GM12878 (cell line): ENCODE data around the gene CDC27. TPM values are rescaled to one million over a fixed set of nuclear protein-coding genes. Genes with fewer than 3 reads are reported as not detected.

Source experiments
- ATAC-seq: fragments of 200-7000 bp; cut with Tn5 transposase; 3 replicates; pipeline ENCODE4 v1.9.1; 2020; ENCODE audit warnings: mild to moderate bottlenecking, moderate library complexity
- BruUV-seq: library from RNA; stranded (reverse); fragments of 400-500 nt; replicated peaks from 2 replicates; lab custom pipeline; 2021; lab: Mats Ljungman, UMichigan
- CTCF ChIA-PET: fragments of 300-600 bp; sonication (Branson Sonifier 250); formaldehyde crosslinking; extraction: SDS; loops from one replicate; lab custom pipeline; 2021; ENCODE audit warnings: inconsistent platforms; lab: Yijun Ruan, JAX
- POLR2A ChIA-PET: fragments of 350-600 bp; formaldehyde crosslinking; extraction: SDS; loops from one replicate; lab custom pipeline; 2021; ENCODE audit warnings: inconsistent platforms; lab: Charles Lee
- RAD21 ChIA-PET: fragments of 300-600 bp; sonication (Branson Sonifier 250); formaldehyde crosslinking; loops from one replicate; lab custom pipeline; 2023; ENCODE audit warnings: antibody characterized with exemption; ENCODE audit not compliant: unreplicated experiment; lab: Charles Lee
- SMC1A ChIA-PET: fragments of 300-600 bp; sonication (Branson Sonifier 250); formaldehyde crosslinking; loops from one replicate; lab custom pipeline; 2023; ENCODE audit not compliant: unreplicated experiment, uncharacterized antibody; lab: Charles Lee
- DNase-seq: peaks from one replicate; pipeline ENCODE4 v3.0.0-alpha.2; 2011; ENCODE audit warnings: low read depth, low spot score
- FAIRE-seq: peaks from 3 replicates; lab custom pipeline; 2011; peaks lifted over from hg19 to GRCh38; lab: Jason Lieb, UNC
- H2AFZ ChIP-seq: 2 replicates; pipeline ENCODE4 v1.6.0; 2011; ENCODE audit warnings: low read depth, low read length, control low read depth; ENCODE audit not compliant: control insufficient read depth
- H3K27ac ChIP-seq: 2 replicates; pipeline ENCODE4 v1.5.1; 2011; ENCODE audit warnings: control low read depth; ENCODE audit not compliant: control insufficient read depth, insufficient read depth
- H3K27me3 ChIP-seq, 2 experiments: replicated peaks in 1 of 2; 2 replicates each; pipeline versions ENCODE4 v1.6.0 to v1.6.1; 2011; ENCODE audit warnings: low read length in 1 of 2; ENCODE audit not compliant: control insufficient read depth in 2 of 2, insufficient read depth in 2 of 2
- H3K36me3 ChIP-seq, 2 experiments: 2 replicates each; pipeline ENCODE4 v1.5.1; 2011; ENCODE audit warnings: low read length in 1 of 2; ENCODE audit not compliant: control insufficient read depth in 2 of 2, insufficient read depth in 2 of 2
- H3K4me1 ChIP-seq: 2 replicates; pipeline ENCODE4 v1.6.1; 2011; ENCODE audit warnings: mild to moderate bottlenecking, low read length, moderate library complexity, mixed read lengths; ENCODE audit not compliant: control insufficient read depth, insufficient read depth
- H3K4me2 ChIP-seq: 2 replicates; pipeline ENCODE4 v1.6.0; 2011; ENCODE audit warnings: control low read depth; ENCODE audit not compliant: control insufficient read depth, insufficient read depth
- H3K4me3 ChIP-seq: fragments of 200-600 bp; sonication (generic); 2 replicates; pipeline ENCODE4 v1.5.1; 2016
- H3K79me2 ChIP-seq: 2 replicates; pipeline ENCODE4 v1.6.0; 2011; ENCODE audit warnings: low read length; ENCODE audit not compliant: control insufficient read depth, insufficient read depth
- H3K9ac ChIP-seq: 2 replicates; pipeline ENCODE4 v1.8.0; 2011; ENCODE audit warnings: low read length, control low read depth, mixed read lengths; ENCODE audit not compliant: control insufficient read depth, insufficient read depth
- H3K9me3 ChIP-seq: replicated peaks from 3 replicates; pipeline ENCODE4 v1.5.1; 2011; ENCODE audit warnings: mild to moderate bottlenecking, low read length; ENCODE audit not compliant: control insufficient read depth, insufficient read depth
- H4K20me1 ChIP-seq: 2 replicates; pipeline ENCODE4 v1.6.0; 2011; ENCODE audit not compliant: control insufficient read depth, insufficient read depth
- ASH2L ChIP-seq: fragments of 300-600, 200-600 bp; sonication (generic); IDR thresholded peaks from 2 replicates; pipeline ENCODE4 v1.6.1; 2017; ENCODE audit warnings: low read depth, mild to moderate bottlenecking, borderline replicate concordance
- BMI1 ChIP-seq: fragments of 450-650 bp; IDR thresholded peaks from 2 replicates; pipeline ENCODE4 v1.6.1; 2016; ENCODE audit warnings: mild to moderate bottlenecking, moderate library complexity, borderline replicate concordance
- EED ChIP-seq: sonication (generic); IDR thresholded peaks from 2 replicates; pipeline ENCODE4 v1.6.1; 2016; ENCODE audit warnings: antibody characterized with exemption, low read depth
- EZH2 ChIP-seq: IDR thresholded peaks from 2 replicates; pipeline ENCODE4 v1.6.1; 2012; ENCODE audit warnings: low read depth, mild to moderate bottlenecking, control low read depth, inconsistent platforms, low read length, borderline replicate concordance; ENCODE audit not compliant: control insufficient read depth
- FOS ChIP-seq: IDR thresholded peaks from 3 replicates; pipeline ENCODE4 v1.6.1; 2011; ENCODE audit warnings: borderline replicate concordance; ENCODE audit not compliant: insufficient read length; ENCODE audit errors: extremely low read depth
- GABPA ChIP-seq: IDR thresholded peaks from 2 replicates; pipeline ENCODE4 v1.6.1; 2014; ENCODE audit warnings: antibody characterized with exemption, low read depth, mild to moderate bottlenecking, inconsistent platforms
- HCFC1 ChIP-seq: fragments of 150-350 bp; IDR thresholded peaks from 2 replicates; pipeline ENCODE4 v1.6.1; 2014; ENCODE audit warnings: low read length
- IKZF1 ChIP-seq: fragments of 450-650 bp; conservative IDR thresholded peaks from 2 replicates; pipeline ENCODE4 v1.6.1; 2017; ENCODE audit warnings: antibody characterized with exemption, mild to moderate bottlenecking
- MEF2B ChIP-seq: fragments of 450-650 bp; IDR thresholded peaks from 2 replicates; pipeline ENCODE4 v1.6.1; 2018; ENCODE audit warnings: mild to moderate bottlenecking, moderate library complexity; ENCODE audit not compliant: partially characterized antibody, poor library complexity, severe bottlenecking
- MXI1 ChIP-seq: fragments of 150-350 bp; IDR thresholded peaks from 2 replicates; pipeline ENCODE4 v1.6.1; 2011; ENCODE audit warnings: low read depth, mild to moderate bottlenecking, inconsistent platforms, low read length, improper control_type of control experiment
- SREBF2 ChIP-seq: IDR thresholded peaks from 2 replicates; pipeline ENCODE4 v1.6.1; 2012; ENCODE audit warnings: mild to moderate bottlenecking, low read length
- STAT1 ChIP-seq: fragments of 450-650 bp; conservative IDR thresholded peaks from 2 replicates; pipeline ENCODE4 v1.6.1; 2014; ENCODE audit warnings: antibody characterized with exemption, mild to moderate bottlenecking
- TARDBP ChIP-seq: IDR thresholded peaks from 2 replicates; pipeline ENCODE4 v1.6.1; 2016; ENCODE audit warnings: borderline replicate concordance
- TBL1XR1 ChIP-seq: IDR thresholded peaks from 2 replicates; pipeline ENCODE4 v1.6.1; 2012; ENCODE audit warnings: low read depth, low read length, improper control_type of control experiment
- TCF12 ChIP-seq: IDR thresholded peaks from 2 replicates; pipeline ENCODE4 v1.6.1; 2011; ENCODE audit warnings: low read depth, mild to moderate bottlenecking, low read length
- WRNIP1 ChIP-seq: IDR thresholded peaks from 2 replicates; pipeline ENCODE4 v1.6.1; 2011; ENCODE audit warnings: low read depth, low read length, improper control_type of control experiment, borderline replicate concordance
- YBX1 ChIP-seq: fragments of 450-650 bp; IDR thresholded peaks from 2 replicates; pipeline ENCODE4 v1.6.1; 2016; ENCODE audit warnings: antibody characterized with exemption
- in situ Hi-C: fragments of 300-500 bp; cut with MboI; formaldehyde crosslinking; loops from 9 replicates; pipeline ENCODE4 v1.14.3; 2018; ENCODE audit warnings: mixed read lengths
- intact Hi-C: fragments of 100-400 bp; cut with micrococcal nuclease; formaldehyde crosslinking; loops from one replicate; pipeline ENCODE4 v1.14.2; 2022; ENCODE audit not compliant: unreplicated experiment
- polyA plus RNA-seq, 11 experiments: library from polyadenylated mRNA; depleted of rRNA in 4 of 11; unstranded in 6 of 11; stranded (reverse) in 5 of 11; fragments of >200 nt; fragmentation: Nextera tagmentation in 4 of 11; fragmentation: Illumina TruSeq in 1 of 11; extraction: Ambion mirVana in 4 of 11; extraction: Trizol in 1 of 11; gene quantifications; 1 replicate in 1 of 11; 2 replicates in 10 of 11; pipeline versions ENCODE4 v1.2.1 to v1.2.3, GENCODE V29; 2011 to 2016; ENCODE audit warnings: inconsistent platforms in 2 of 11, missing spikeins in 2 of 11, low read depth in 1 of 11
- total RNA-seq, 4 experiments: library from RNA; depleted of rRNA in 3 of 4; stranded (reverse); fragments of >200 nt in 3 of 4; fragmentation: Illumina TruSeq in 1 of 4; extraction: Trizol in 1 of 4; gene quantifications; 2 replicates each; pipeline versions ENCODE4 v1.2.1 to v1.2.3, GENCODE V29; 2013 to 2021
- TF ChIP-seq, protein P1 (sequence below): fragments of 450-650 bp; formaldehyde crosslinking; IDR thresholded peaks from 2 replicates; pipeline ENCODE4 v1.4.0; 2020; ENCODE audit warnings: mild to moderate bottlenecking, moderate library complexity
- TF ChIP-seq, protein P2 (sequence below): IDR thresholded peaks from 2 replicates; pipeline ENCODE4 v1.6.1; 2011; ENCODE audit warnings: borderline replicate concordance, low read depth, mild to moderate bottlenecking, moderate library complexity, mixed read lengths, low read length; ENCODE audit not compliant: insufficient read depth; ENCODE audit errors: extremely low read length
- TF ChIP-seq, protein P3 (sequence below): IDR thresholded peaks from 2 replicates; pipeline ENCODE4 v1.6.1; 2011; ENCODE audit warnings: low read depth, low read length, improper control_type of control experiment, borderline replicate concordance

The CDC27 gene
- total and polyA plus RNA-seq, 10 of the 15 experiments (the other 5 are each of a cell fraction or from before 2014, with no cell fraction given), result 23.2 to 138 (median 97.8) TPM

DNA sequence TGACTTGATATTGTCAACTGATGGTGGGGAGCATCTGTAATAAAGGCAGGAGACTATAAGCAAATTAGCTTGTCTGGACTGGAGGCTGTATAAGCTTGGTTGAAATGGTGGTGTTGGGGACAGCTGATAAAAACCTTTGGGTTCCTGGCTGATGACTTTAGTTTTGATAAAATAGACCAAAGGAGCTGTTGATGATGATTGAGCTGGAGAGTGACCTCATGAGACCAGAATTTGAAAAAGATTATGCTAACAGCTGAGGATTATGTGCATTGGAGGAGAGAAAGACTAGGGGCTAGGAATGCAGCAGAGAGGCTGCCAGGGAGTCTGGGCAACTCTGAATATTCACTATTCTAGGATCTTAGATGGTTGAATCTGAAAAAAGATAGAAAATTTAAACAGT is 8.7 kb upstream of the CDC27 start:
- no peak overlapping the region for H3K27ac ChIP-seq
- H3K9me3 ChIP-seq, result no peaks in the 10 kb centered on the region; the same call in 2 of the 3 replicates
- no peaks in the 10 kb centered on the region for H3K36me3 ChIP-seq
- ChIA-PET CTCF (interaction anchor here (0.9 to 1.2 kb wide), 2 partner anchors 9 to 22 kb away, joined by 4 read pairs; no protein-coding TSS in a partner anchor), RAD21 (interaction anchor here (0.9 kb wide), 1 partner anchor 8 kb away, joined by 4 read pairs; no protein-coding TSS in a partner anchor), POLR2A (interaction anchor here (0.6 to 4.5 kb wide), 4 partner anchors 8 to 34 kb away, joined by 3 to 31 read pairs (median 6); partner anchors contain the start of gene CDC27), SMC1A (interaction anchor here (1.1 to 1.9 kb wide), 2 partner anchors 9 to 77 kb away, joined by 3 to 7 read pairs; no protein-coding TSS in a partner anchor)
- BruUV-seq, result no TSS peak
- H3K9ac ChIP-seq, result no peak overlapping the region
- H4K20me1 ChIP-seq, result no peaks in the 10 kb centered on the region
- in situ Hi-C loops (no loop called here), intact Hi-C loops (no loop called here)
- no peak overlapping the region for H3K4me3 ChIP-seq
- DNase-seq (no peak), FAIRE-seq (no peak), ATAC-seq (no peak)
- no peak overlapping the region for H3K4me2 ChIP-seq
- no peaks in the 10 kb centered on the region for H3K79me2 ChIP-seq
- peaks cover 17% of the 10 kb centered on the region for H3K4me1 ChIP-seq
- TF ChIP-seq TCF12, result no peak
- no peak for TF ChIP-seq EED
- TF ChIP-seq STAT1, result no peak
- TF ChIP-seq WRNIP1, result no peak
- TF ChIP-seq MEF2B, result no peak
- TF ChIP-seq TBL1XR1, result no peak
- TF ChIP-seq GABPA, result no peak
- TF ChIP-seq EZH2, result no peak
- TF ChIP-seq YBX1, result no peak
- TF ChIP-seq HCFC1, result no peak
- no peak for TF ChIP-seq FOS
- TF ChIP-seq SREBF2, result no peak
- TF ChIP-seq ASH2L, result no peak
- TF ChIP-seq, protein P1, sequence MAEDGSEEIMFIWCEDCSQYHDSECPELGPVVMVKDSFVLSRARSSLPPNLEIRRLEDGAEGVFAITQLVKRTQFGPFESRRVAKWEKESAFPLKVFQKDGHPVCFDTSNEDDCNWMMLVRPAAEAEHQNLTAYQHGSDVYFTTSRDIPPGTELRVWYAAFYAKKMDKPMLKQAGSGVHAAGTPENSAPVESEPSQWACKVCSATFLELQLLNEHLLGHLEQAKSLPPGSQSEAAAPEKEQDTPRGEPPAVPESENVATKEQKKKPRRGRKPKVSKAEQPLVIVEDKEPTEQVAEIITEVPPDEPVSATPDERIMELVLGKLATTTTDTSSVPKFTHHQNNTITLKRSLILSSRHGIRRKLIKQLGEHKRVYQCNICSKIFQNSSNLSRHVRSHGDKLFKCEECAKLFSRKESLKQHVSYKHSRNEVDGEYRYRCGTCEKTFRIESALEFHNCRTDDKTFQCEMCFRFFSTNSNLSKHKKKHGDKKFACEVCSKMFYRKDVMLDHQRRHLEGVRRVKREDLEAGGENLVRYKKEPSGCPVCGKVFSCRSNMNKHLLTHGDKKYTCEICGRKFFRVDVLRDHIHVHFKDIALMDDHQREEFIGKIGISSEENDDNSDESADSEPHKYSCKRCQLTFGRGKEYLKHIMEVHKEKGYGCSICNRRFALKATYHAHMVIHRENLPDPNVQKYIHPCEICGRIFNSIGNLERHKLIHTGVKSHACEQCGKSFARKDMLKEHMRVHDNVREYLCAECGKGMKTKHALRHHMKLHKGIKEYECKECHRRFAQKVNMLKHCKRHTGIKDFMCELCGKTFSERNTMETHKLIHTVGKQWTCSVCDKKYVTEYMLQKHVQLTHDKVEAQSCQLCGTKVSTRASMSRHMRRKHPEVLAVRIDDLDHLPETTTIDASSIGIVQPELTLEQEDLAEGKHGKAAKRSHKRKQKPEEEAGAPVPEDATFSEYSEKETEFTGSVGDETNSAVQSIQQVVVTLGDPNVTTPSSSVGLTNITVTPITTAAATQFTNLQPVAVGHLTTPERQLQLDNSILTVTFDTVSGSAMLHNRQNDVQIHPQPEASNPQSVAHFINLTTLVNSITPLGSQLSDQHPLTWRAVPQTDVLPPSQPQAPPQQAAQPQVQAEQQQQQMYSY (CRISPR knock-in tag), result no peak
- no peak for TF ChIP-seq BMI1
- TF ChIP-seq, protein P2, sequence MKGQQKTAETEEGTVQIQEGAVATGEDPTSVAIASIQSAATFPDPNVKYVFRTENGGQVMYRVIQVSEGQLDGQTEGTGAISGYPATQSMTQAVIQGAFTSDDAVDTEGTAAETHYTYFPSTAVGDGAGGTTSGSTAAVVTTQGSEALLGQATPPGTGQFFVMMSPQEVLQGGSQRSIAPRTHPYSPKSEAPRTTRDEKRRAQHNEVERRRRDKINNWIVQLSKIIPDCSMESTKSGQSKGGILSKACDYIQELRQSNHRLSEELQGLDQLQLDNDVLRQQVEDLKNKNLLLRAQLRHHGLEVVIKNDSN, result no peak
- no peak for TF ChIP-seq IKZF1
- TF ChIP-seq MXI1, result no peak
- TF ChIP-seq, protein P3, sequence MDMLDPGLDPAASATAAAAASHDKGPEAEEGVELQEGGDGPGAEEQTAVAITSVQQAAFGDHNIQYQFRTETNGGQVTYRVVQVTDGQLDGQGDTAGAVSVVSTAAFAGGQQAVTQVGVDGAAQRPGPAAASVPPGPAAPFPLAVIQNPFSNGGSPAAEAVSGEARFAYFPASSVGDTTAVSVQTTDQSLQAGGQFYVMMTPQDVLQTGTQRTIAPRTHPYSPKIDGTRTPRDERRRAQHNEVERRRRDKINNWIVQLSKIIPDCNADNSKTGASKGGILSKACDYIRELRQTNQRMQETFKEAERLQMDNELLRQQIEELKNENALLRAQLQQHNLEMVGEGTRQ, result no peak
- TF ChIP-seq TARDBP, result no peak
- H2AFZ ChIP-seq, result no peak overlapping the region
- H3K27me3 ChIP-seq, result no peaks in the 10 kb centered on the region
